Chondrocyte (in vitro differentiated cells): ENCODE results near the gene SULT2B1. TPM values are rescaled to one million over a fixed set of nuclear protein-coding genes. Genes with fewer than 3 reads are reported as not detected.

Experiments used
- DNase-seq: peaks from one replicate; pipeline ENCODE4 v3.0.0; 2021; ENCODE audit warnings: mixed read lengths, low spot score
- H3K27ac Mint-ChIP-seq: one replicate; pipeline ENCODE4 v1.8.0; 2021; ENCODE audit warnings: mild to moderate bottlenecking, moderate library complexity, mixed read lengths; ENCODE audit not compliant: unreplicated experiment
- H3K27me3 Mint-ChIP-seq: 2 replicates; pipeline ENCODE4 v1.8.0; 2021; ENCODE audit warnings: low read depth, mixed read lengths
- H3K36me3 Mint-ChIP-seq: 2 replicates; pipeline ENCODE4 v1.8.0; 2021; ENCODE audit warnings: low read depth, mixed read lengths
- H3K4me1 Mint-ChIP-seq: 2 replicates; pipeline ENCODE4 v1.8.0; 2021; ENCODE audit warnings: low read depth, mild to moderate bottlenecking, mixed read lengths
- H3K4me3 Mint-ChIP-seq: one replicate; pipeline ENCODE4 v1.8.0; 2021; ENCODE audit warnings: mild to moderate bottlenecking, moderate library complexity, mixed read lengths; ENCODE audit not compliant: unreplicated experiment
- H3K9me3 Mint-ChIP-seq: 2 replicates; pipeline ENCODE4 v1.8.0; 2021; ENCODE audit warnings: low read depth, mixed read lengths
- CTCF ChIP-seq: fragments of 200-600 bp; sonication (generic); IDR thresholded peaks from 2 replicates; pipeline ENCODE4 v1.5.0; 2021; ENCODE audit warnings: antibody characterized with exemption, mild to moderate bottlenecking, moderate library complexity
- total RNA-seq: library from RNA; stranded (reverse); gene quantifications from 3 replicates; pipeline ENCODE4 v1.2.1, GENCODE V29; 2021

The SULT2B1 gene
- total RNA-seq, 1 donor from 2014 or later: 0.22 TPM

GRCh38 chr19:48615231-48616040 is 63.5 kb downstream of the SULT2B1 start:
- no peaks in the 10 kb centered on the region for H3K9me3 Mint-ChIP-seq
- H3K27ac Mint-ChIP-seq: peak overlapping the region; percentile 2
- no peak for DNase-seq
- H3K36me3 Mint-ChIP-seq: peaks cover 15% of the 10 kb centered on the region
- no peaks in the 10 kb centered on the region for H3K27me3 Mint-ChIP-seq
- TF ChIP-seq CTCF: no peak
- H3K4me3 Mint-ChIP-seq: peak overlapping the region; percentile 25
- peaks cover 37% of the 10 kb centered on the region for H3K4me1 Mint-ChIP-seq

GRCh38 chr19:48616041-48616436 is 64.1 kb downstream of the SULT2B1 start:
- peak overlapping the region; percentile 2 for H3K27ac Mint-ChIP-seq
- H3K36me3 Mint-ChIP-seq: peaks cover 15% of the 10 kb centered on the region
- H3K4me1 Mint-ChIP-seq: peaks cover 37% of the 10 kb centered on the region
- H3K4me3 Mint-ChIP-seq: no peak overlapping the region
- H3K27me3 Mint-ChIP-seq: no peaks in the 10 kb centered on the region
- no peaks in the 10 kb centered on the region for H3K9me3 Mint-ChIP-seq
- DNase-seq: no peak
- no peak for TF ChIP-seq CTCF

- H3K9me3 Mint-ChIP-seq: no peaks in the 10 kb centered on the region
- peak overlapping the region; percentile 5 for H3K27ac Mint-ChIP-seq
- H3K4me3 Mint-ChIP-seq: peak overlapping the region; percentile 93
- no peaks in the 10 kb centered on the region for H3K27me3 Mint-ChIP-seq
- peaks cover 37% of the 10 kb centered on the region for H3K4me1 Mint-ChIP-seq
- no peak for DNase-seq
- no peak for TF ChIP-seq CTCF
- peaks cover 15% of the 10 kb centered on the region for H3K36me3 Mint-ChIP-seq
These were observed 64.6 kb downstream of the SULT2B1 start for GRCh38 chr19:48616491-48617056.

- Mint-ChIP-seq H3K9me3 (no peaks in the 10 kb centered on the region), H3K4me1 (peaks cover 39% of the 10 kb centered on the region)
- DNase-seq: no peak
These were observed 65.4 kb downstream of the SULT2B1 start for GRCh38 chr19:48617146-48617937.

More at GRCh38 chr19:48617146-48617937, 65.4 kb downstream of the SULT2B1 start:
- Mint-ChIP-seq H3K27me3 (no peaks in the 10 kb centered on the region), H3K4me3 (peak overlapping the region; percentile 93), H3K27ac (peak overlapping the region; percentile 65), H3K36me3 (peaks cover 15% of the 10 kb centered on the region)
- no peak for TF ChIP-seq CTCF
